HG02943 (cell line): ENCODE measurements around the gene RAB3GAP1.
"Not testable (repeated sequence)": the region's sequence is repeated elsewhere in the genome, so short reads cannot be mapped to it uniquely, and the experiment has no call there.

Source experiments
- ATAC-seq: cut with Tn5 transposase; IDR thresholded peaks from one replicate; pipeline ENCODE4 v1.9.1; 2021; ENCODE audit warnings: mild to moderate bottlenecking, low read depth, moderate library complexity; ENCODE audit not compliant: unreplicated experiment

Gene RAB3GAP1

DNA sequence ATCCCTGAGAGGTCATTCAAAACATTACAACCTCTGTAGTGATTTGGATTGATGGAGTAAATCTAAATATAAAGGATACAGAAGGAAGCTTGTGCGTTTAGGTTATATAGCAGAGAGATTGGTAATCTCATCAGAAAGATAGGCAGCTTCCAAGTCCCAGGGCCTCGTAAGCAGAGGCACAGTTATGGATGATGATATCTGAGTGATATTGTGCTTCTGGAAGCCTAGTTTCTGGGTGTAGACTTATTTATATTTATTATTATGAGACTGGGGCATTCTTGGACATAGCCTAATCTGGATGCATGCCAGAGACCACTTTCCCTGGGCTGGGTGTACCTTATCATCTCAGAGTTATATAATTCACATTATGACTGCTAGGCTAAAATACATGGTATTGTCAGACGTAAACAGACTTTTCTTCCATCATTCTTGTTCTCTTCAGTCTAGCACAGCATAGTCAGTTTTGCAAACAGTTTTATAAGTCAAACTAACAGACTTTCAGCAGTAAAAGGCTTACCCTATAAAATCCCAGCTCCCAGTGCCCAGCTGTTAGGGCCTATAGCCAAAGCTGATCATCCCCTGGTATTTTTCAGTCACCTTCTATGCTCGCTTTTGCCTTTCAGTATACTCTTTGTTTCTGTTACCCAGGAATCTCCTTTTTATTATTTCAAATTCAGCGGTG is 47.9 kb downstream of the RAB3GAP1 start:
- ATAC-seq: no peak

DNA sequence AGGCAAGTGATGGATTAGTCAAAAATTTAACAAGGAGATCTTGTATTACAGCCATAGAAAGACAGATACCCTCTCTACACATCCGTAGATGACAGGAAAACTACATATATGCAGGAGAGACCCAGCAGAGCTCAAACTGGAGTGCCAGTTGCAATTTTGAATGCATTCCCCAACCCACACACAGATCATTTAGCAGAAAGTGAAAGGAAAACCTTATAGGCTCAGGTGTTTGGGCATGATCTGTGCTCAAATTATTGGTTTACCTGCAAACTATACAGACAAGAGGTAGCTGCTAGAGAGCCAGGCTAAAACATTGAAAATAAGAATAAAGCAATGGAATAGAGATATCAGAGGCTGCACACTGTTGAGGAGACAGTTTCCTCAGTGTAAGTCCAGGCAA is 51.8 kb downstream of the RAB3GAP1 start:
- no peak for ATAC-seq

DNA sequence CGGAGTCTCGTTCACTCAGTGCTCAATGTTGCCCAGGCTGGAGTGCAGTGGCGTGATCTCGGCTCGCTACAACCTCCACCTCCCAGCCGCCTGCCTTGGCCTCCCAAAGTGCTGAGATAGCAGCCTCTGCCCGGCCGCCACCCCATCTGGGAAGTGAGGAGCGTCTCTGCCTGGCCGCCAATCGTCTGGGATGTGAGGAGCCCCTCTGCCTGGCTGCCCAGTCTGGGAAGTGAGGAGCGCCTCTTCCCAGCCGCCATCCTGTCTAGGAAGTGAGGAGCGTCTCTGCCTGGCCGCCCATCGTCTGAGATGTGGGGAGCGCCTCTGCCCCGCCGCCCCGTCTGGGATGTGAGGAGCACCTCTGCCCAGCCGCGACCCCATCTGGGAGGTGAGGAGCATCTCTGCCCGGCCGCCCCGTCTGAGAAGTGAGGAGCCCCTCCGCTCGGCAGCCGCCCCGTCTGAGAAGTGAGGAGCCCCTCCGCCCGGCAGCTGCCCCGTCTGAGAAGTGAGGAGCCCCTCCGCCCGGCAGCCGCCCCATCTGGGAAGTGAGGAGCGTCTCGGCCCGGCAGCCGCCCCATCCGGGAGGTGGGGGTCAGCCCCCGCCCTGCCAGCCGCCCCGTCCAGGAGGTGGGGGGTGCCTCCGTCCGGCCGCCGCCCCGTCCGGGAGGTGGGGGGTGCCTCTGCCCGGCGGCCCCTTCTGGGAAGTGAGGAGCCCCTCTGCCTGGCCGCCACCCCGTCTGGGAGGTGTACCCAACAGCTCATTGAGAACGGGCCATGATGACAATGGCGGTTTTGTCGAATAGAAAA is 53.6 kb downstream of the RAB3GAP1 start:
- ATAC-seq: not testable (repeated sequence)

DNA sequence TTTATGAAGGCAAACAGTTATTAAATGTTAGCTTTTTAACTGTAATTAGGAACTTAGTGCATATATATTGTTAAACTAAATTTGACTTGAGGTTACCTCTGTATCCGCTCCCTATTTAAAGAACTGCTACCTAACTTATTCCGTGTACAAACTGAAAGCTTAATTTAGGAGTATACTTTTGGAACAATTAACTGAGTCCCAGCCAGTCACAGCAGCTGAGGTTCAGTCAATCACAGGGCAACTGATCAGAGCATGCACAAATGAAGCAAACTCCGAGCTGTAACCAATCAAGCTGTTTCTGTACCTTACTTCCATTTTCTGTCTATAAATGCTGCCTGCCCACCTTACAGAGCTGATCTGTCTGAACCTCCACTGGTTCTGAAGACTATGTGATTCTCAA is 61.2 kb downstream of the RAB3GAP1 start:
- no peak for ATAC-seq

DNA sequence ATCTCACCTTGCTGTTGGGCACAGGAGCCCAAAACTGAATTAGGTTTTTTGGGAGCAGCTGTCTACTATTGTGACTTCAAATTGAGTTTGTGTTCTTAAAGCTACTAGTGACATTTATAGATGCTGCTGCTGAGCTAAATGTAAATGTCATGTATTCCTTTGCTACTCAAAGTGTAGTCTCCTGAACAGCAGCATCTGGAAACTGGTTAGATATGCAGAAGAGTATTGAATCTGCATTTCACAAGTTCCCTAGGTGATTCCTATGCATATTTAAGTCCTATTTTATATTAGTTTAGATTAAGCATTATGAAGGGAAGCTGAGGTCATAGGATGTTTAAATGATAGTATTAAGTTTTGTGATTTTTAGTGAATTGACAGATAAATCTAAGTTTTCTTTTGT is 67.5 kb downstream of the RAB3GAP1 start:
- ATAC-seq: no peak

DNA sequence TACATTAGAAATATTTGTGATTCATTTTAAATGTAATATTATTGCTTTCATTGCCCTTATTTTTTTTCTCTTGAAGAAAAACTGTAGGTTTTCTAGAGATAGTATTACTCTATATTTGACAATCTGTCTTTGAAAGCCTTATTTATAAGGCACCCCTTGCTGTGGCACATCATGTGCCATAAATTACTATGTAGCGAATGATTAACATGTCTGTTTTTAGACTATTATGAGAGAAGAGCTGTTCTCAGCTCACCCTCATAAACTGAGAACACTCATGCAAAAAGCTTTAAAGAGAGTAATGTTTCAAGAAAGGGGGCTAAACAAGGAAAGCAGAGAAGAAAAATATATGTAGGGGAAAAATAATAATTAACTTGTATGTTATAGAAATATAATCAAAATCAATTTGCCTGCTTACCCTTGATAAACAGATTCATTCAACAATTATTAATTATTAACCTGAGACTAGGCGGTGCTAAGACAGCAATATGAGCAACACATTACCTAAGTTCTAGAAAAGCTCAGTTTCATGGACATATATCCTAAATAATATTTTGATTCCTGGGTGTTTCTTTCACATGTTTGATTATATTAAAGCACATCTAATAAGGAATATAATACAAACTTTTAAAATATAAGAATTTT is 69.0 kb downstream of the RAB3GAP1 start:
- no peak for ATAC-seq

DNA sequence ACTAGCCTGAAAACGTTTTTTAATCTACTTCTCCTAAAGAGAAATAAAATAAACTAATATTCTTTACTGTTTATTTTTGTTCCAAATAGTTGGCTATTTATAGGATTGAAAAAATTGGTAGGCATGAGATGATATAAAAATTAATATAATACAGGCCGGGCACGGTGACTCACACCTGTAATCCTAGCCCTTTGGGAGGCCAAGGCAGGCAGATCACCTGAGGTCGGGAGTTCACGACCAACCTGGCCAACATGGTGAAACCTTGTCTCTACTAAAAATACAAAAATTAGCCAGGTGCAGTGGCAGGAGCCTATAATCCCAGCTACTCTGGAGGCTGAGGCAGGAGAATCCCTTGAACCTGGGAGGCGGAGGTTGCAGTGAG is 69.6 kb downstream of the RAB3GAP1 start:
- ATAC-seq: not testable (repeated sequence)

DNA sequence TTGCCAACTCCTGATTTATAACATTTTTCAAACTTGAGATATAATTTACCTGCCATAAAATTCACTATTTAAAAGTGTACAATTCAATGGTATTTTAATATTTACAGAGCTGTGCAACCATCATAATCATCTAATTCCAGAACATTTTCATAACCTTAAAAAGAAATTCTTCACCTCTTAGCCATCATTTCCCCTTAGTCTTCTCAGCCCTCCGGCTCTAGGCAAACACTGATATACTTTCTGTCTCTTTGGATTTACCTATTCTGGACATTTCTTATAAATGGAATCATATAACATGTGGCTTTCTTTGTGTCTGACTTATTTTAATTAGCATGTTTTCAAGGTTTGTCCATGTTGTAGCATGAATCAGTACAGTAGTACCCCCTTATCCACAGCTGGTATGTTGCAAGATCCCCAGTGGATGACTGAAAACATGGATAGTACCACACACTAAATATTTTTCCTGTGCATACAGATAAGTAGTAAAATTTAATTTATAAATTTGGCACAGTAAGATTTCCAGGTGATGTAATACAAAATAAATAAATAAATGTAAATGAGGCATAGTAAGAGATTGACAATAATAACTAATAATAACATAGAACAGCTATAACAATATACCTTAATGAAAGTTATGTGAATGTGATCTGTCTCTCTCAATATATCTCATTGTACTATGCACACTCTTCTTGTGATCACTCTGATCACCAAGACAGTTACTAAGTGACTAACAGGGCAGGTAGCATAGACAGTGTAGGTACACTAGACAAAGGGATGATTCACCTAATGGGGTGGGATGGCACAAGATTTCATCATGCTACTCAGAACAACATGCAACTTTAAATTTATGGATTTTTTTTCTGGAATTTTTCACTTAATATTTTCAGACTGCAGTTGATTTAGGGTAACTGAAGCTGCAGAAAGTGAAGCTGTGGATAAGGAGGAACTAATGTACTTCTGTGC is 73.1 kb downstream of the RAB3GAP1 start:
- ATAC-seq: no peak

DNA sequence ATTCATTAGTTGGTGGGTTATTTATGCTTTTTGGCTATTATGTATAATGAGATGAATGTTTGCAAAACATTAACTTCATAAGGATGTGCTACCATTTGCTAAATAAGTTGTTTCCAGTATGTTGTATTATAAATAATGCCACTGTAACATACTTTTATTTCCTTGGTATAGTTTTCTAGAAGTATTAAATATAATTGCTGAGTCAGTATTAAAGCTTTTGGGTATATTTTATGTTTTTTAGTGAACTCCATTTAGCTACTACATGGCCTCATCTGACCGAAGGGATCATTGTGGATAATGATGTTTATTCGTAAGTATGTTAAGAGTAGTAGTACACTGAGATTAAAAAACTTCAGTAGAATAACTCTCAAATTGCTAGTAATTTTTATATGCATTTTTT is 73.8 kb downstream of the RAB3GAP1 start:
- ATAC-seq: no peak

DNA sequence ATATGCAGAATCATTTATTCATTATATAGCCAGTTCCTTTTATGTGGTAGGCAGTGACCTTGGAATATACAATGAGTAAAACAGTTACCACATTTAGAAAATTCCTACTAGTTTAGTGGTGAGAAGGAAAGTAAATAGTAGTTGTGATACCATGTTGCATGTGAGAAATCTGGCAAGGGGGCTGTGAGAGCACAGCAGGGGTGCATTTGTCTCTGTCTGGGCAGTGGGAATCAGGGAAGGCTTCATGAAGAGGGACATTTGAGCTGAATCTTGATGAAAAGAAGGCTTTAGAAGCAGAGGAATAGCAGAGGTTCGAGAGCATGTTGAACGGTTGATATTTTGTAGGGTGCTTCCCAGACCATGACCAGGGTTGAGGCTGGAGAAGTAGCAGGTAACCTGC is 78.7 kb downstream of the RAB3GAP1 start:
- no peak for ATAC-seq

DNA sequence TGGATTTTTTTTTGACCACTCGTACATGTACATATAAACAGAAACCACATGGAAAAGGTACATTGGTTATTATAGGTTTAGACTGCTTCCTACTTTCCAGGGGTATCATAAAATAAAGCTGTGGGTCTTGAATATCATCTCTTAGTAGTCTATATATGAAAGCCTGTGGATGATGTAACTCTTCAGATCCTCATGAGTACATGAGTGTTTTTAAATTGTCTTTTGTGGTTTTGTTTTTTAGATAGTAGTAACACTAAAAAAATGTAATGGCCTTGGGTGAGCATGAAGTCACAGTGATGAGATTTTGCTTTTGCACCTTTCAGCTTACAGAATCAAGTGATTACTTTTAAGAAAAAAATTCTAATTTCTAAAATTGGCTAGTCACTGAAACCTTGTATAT is 80.2 kb downstream of the RAB3GAP1 start:
- no peak for ATAC-seq

DNA sequence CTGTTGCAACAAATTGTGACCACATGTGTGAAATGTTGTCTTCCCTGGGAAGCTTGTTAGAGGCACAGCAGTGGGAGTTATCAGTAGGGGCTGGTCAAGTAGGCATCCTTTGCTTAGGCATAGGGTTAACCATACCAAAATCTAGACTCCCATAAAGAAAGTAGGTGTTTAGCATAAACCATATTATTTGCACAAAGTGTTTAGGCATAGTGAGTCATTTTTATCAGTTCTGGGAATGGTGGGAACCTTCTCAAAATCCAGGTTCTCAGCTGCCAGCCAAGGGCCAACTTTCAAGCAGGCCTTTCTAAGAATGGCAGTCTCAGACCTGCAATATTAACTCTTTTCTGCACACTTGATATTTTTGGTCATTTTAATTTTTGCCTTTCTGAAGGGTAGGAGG is 88.5 kb downstream of the RAB3GAP1 start:
- ATAC-seq: no peak

DNA sequence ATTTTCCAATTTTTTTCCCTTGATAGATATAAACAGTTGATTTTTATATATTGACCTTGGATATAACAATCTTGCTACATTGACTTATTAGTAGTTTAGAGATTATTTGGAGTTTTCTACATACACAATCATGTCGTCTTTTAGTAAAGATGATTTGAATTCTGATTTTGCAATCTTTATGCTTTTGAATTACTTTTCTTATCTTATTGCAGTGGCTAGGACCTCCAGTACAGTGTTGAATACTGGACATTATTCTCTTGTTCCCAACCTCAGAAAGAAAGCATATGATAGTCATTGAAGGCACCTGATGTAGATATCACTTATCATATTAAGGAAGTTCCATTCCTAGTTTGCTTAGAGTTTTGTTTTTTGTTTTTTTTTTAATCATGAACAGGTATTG is 90.2 kb downstream of the RAB3GAP1 start:
- ATAC-seq: no peak

DNA sequence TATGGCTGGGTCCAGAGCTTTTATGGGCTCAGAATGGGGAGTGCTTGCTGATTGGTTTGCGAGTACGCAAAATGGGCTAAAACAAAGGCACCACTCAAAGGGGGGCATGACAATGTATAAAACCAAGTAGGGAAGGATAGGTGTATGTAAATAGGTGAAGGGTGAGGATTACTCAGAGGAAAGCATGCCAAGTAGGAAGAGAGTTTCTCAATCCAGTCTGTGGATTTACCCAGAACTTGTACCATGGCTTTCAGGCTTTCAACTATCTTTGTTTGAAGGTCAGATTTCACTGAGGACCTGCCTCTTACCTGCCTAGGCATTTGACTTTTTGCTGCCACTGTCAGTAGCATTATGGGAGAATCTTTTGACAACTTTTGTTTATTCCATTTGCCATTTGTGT is 92.3 kb downstream of the RAB3GAP1 start:
- ATAC-seq: no peak

DNA sequence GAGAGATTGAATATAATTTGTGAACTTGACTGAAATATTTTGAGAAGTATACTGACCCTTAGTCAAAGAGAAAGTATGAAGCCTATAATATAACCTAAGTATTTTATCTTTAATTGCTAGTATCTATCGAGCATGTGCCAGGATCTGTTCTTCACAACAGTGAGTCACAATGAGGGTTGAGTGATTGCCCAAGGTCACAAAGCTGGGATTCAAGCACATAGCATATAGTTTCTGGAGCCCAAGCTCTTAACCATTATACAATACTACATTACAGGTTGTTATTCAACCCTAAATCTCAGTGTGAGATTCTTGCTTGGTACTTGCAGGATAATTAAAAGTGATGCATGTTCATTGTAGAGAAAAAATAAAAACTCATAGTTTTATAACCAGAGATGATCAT is 97.2 kb downstream of the RAB3GAP1 start:
- no peak for ATAC-seq

DNA sequence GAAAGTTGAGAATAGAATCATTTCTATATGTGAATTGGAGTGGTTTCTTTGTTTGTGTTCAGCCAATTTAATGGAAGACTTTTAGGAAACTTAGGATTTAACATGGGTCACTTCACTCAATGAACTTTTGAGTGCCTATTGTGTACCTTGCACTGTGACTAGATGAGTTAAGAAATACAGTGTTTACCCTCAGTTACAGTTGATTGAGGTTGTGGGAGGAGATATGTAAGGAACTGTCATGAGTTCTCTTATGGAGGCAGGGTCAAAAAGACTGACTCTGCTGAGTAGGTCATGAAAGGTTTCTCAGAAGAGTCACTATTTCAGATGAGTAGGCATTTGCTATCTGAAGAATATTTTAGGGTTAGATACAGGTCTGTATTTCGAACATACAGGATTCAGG is 98.6 kb downstream of the RAB3GAP1 start:
- ATAC-seq: no peak

DNA sequence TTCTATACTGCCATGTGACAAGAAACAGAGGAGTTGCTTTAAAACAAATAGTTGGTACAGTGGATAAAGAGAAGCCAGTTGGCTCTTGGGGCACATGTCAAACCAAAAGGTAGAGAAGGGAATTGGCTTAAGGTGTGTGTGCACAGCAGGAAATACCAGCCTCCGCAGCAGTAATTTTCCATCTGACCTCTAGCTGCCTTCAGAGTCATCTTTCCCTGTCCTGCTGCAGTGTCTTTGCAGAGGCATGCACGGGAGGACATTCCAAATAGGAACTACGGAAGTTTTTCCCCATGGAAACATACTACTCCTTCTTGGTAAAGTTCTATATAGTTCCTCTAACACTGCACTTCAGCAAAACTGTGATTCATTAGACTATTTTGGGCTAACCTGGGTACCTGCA is 99.5 kb downstream of the RAB3GAP1 start:
- ATAC-seq: no peak

DNA sequence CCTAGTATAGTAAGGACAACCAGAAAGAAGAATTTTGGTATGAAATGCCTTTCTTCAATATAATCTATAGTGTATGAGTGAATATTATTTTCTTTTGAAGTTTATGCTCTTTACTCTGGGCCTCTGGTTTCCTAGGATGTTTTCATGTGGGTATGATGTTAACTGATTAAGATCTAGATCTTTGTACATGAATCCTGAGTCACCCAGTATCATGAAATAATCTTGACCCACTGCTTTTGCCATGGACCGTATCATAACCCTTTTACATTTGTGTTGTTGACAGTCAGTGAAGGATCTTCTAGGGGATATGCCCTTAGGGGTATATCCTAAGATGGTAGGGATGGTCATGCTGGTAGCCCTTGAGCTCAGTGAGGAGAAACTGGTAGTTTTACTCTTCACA is 100.3 kb downstream of the RAB3GAP1 start:
- no peak for ATAC-seq

DNA sequence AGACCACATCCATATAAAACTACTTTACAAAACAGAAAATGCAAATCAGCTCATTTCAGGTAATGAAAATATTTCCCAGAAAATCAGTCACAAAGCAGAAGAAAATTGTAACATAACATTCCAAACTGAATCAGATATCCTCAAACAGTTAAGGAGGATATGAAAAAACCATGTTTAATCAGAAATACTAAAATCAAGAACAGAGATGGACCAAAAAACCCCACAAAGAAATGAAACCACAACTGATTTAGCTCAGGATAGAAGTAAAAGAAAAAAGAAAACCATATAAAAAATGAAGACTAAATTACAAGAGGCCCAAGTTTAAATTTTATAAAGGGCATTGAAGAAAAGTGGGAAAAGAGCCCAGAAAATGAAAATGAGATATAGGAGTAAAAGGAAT is 102.9 kb downstream of the RAB3GAP1 start:
- no peak for ATAC-seq

DNA sequence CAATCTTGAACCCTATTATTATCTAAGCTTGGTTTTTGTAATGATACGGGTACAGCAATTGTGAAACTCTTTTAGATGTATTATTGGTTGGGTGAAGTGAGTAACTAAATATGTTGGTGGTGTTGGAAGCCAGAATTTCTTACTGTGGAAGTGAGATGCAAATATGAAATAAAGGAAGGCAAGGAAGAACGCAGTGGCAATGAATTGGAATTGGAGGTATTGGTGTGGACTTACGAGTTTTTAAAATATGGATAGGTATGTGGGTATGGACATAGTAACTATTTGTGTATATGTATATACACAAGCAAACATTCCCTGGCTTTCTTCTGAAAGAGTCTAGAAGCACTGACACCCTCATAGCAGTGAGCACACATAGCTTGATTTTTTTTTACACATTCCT is 105.8 kb downstream of the RAB3GAP1 start:
- ATAC-seq: no peak

DNA sequence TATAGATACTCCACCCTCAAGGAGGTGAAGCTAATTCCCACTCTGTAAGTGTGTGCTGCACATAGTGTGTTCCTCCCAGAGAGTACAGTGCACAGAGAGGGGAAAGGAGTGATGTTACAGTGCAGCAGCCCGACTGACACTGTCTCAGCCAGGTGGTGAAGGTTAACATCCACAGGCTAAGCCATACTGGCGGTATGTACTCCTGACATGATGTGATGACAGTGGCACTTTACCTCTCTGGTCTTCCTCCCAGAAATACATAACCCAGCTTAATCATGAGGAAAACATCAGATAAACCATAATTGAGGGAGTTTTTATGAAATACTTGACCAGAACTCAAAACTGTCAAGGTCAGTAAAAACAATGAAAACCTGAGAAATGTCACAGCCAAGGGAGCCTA is 107.1 kb downstream of the RAB3GAP1 start:
- no peak for ATAC-seq
